ENCODE measurements around the gene MPRIP. TPM values are rescaled to one million over a fixed set of nuclear protein-coding genes. Genes with fewer than 3 reads are reported as not detected.

MPRIP gene
- total and polyA plus RNA-seq, 2 donors (not counting 3 experiments of a cell fraction or from before 2014, with no cell fraction given), result 94.6 to 246 TPM

DNA sequence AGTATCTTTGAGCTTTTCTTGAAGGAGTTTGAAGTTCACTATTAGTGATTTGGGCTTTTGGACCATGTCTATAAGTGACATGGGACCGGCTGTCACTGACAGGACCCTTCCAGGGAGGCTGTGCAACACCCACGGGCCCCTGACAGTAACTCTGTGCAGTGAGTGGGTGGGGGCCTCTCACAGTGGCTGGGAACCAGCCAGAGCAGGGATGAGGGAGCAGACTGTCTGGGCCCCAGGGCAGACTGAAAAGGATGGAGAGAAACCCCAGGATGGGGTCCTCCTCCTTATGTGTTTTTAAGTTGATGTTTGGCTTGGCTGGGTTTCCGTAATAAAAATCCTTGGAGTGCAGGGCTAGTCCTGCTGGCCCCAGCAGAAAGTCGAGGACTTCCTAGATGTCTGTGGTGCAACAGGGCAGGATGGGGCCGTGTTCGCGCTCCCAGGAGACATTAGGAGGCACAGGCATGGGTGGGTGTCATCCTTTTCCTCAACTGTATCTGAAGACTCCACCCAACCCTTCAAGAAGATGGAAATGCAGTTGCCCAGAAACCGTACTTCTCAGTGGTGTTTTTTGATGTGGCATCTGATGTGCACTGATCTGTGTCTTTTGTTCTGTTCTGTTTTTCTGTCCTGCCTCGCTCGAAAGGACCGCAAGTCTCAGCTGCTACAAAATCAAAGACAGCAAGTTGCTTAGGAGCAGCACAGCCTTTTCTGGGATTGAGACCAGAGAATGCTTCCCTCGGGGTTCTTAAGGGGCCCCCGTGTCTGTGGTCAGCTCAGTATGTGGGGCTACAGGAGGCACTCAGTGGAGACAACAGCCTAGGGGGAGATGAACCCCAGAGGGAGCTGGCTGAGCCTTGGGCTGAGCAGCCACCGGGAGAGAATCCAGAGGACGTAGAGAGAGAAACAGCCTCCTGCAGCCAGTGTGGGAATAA lies 139.7 kb downstream of the MPRIP start:
- H3K27me3 ChIP-seq (ENCODE audit: control insufficient read depth in 2 of 2, insufficient read depth in 2 of 2, low read length in 2 of 2), result no peaks in the 10 kb centered on the region
- dilution Hi-C loops (cut with MboI; ENCODE audit: extremely low pct_ligation_motif_present, low sequenced_read_pairs), result no loop called here
- BruUV-seq (replicated peaks), result no TSS peak
- no peak overlapping the region for H3K4me2 ChIP-seq (ENCODE audit: insufficient read depth, low read length)
- H2AFZ ChIP-seq (ENCODE audit: low read depth, low read length), result no peak overlapping the region
- H3K79me2 ChIP-seq (ENCODE audit: control insufficient read depth, insufficient read depth, low read length), result no peaks in the 10 kb centered on the region
- intact Hi-C loops (cut with micrococcal nuclease), result no loop called here
- H3K4me3 ChIP-seq (replicated peaks in 1 of 3; ENCODE audit: insufficient read depth in 1 of 3, low read depth in 1 of 3, low read length in 3 of 3), result no peak overlapping the region
- DNase-seq (ENCODE audit: low read depth, low spot score), result no peak
- H4K20me1 ChIP-seq (replicated peaks; ENCODE audit: control insufficient read depth, extremely low read depth, insufficient read depth, low read length), result no peaks in the 10 kb centered on the region
- CTCF ChIA-PET, result interaction anchor here (0.6 to 1.9 kb wide), 2 partner anchors 10 to 17 kb away, joined by 3 to 4 read pairs; no protein-coding TSS in a partner anchor
- H3K4me1 ChIP-seq (ENCODE audit: control insufficient read depth, extremely low read depth, insufficient read depth, low read length), result peaks cover 26% of the 10 kb centered on the region
- H3K9me3 ChIP-seq (replicated peaks; ENCODE audit: control insufficient read depth, insufficient read depth, low read length), result no peaks in the 10 kb centered on the region
- POLR2A ChIA-PET, result no interaction called here
- H3K9ac ChIP-seq (replicated peaks; ENCODE audit: extremely low read depth, insufficient read depth, low read length), result no peak overlapping the region
- no peak overlapping the region for H3K27ac ChIP-seq (ENCODE audit: insufficient read depth, low read depth, low read length)
- H3K9me1 ChIP-seq (replicated peaks; ENCODE audit: control insufficient read depth, extremely low read depth, insufficient read depth, low read length), result no peaks in the 10 kb centered on the region
- TF ChIP-seq MAX (IDR thresholded peaks at IDR 0.05; ENCODE audit: insufficient read depth, insufficient read length), result no peak
- no peak for TF ChIP-seq JUN (IDR thresholded peaks at IDR 0.05; ENCODE audit: borderline replicate concordance, insufficient read depth, insufficient read length, low read depth)
- no peak for TF ChIP-seq POLR2AphosphoS5 (IDR thresholded peaks at IDR 0.05; ENCODE audit: insufficient read depth, low read depth, low read length)
- TF ChIP-seq EZH2 (IDR thresholded peaks at IDR 0.05; ENCODE audit: borderline replicate concordance, low read depth, low read length, severe bottlenecking), result no peak
- no peak for TF ChIP-seq GATA2 (IDR thresholded peaks at IDR 0.05; ENCODE audit: insufficient read depth, insufficient read length, low read depth, low read length)
- no peak for FAIRE-seq
- H3K36me3 ChIP-seq (ENCODE audit: control insufficient read depth in 2 of 2, extremely low read depth in 1 of 2, insufficient read depth in 2 of 2, low read length in 2 of 2), result peaks cover 14 to 36% of the 10 kb centered on the region in 2 experiments

Data from endothelial cell of umbilical vein (primary cell).